GM23338 (cell line): ENCODE measurements around the gene DYNLT4. TPM values are rescaled to one million over a fixed set of nuclear protein-coding genes. Genes with fewer than 3 reads are reported as not detected.
"Not testable (repeated sequence)": the region's sequence is repeated elsewhere in the genome, so short reads cannot be mapped to it uniquely, and the experiment has no call there.

Experiments used
- ATAC-seq: fragments of 200-7000 bp; cut with Tn5 transposase; 3 replicates; pipeline ENCODE4 v1.9.1; 2020
- DNase-seq: peaks from one replicate; pipeline ENCODE4 v3.0.0-alpha.2; 2015; ENCODE audit warnings: low spot score
- H2AFZ ChIP-seq: fragments of 200-600 bp; sonication (generic); 2 replicates; pipeline ENCODE4 v1.8.0; 2016; ENCODE audit warnings: antibody characterized with exemption, mild to moderate bottlenecking, moderate library complexity
- H3F3A ChIP-seq: fragments of 200-600 bp; sonication (generic); replicated peaks from 2 replicates; pipeline ENCODE4 v1.8.0; 2017; ENCODE audit warnings: antibody characterized with exemption, mixed run types, low read depth
- H3K27ac ChIP-seq: fragments of 200-600 bp; sonication (generic); 2 replicates; pipeline ENCODE4 v1.6.1; 2016; ENCODE audit warnings: low read depth
- H3K27me3 ChIP-seq: fragments of 200-600 bp; sonication (generic); 2 replicates; pipeline ENCODE4 v1.8.0; 2016; ENCODE audit warnings: mild to moderate bottlenecking, mixed run types, moderate library complexity; ENCODE audit not compliant: insufficient read depth
- H3K36me3 ChIP-seq: fragments of 200-600 bp; sonication (generic); 2 replicates; pipeline ENCODE4 v1.8.0; 2016; ENCODE audit warnings: mild to moderate bottlenecking; ENCODE audit not compliant: insufficient read depth
- H3K4me1 ChIP-seq: fragments of 200-600 bp; sonication (generic); 2 replicates; pipeline ENCODE4 v1.8.0; 2016; ENCODE audit warnings: mild to moderate bottlenecking, moderate library complexity; ENCODE audit not compliant: insufficient read depth
- H3K4me2 ChIP-seq: fragments of 200-600 bp; sonication (generic); 2 replicates; pipeline ENCODE4 v1.7.1; 2017; ENCODE audit warnings: mixed run types
- H3K4me3 ChIP-seq: fragments of 200-600 bp; sonication (generic); 2 replicates; pipeline ENCODE4 v1.6.1; 2016; ENCODE audit warnings: mixed run types
- H3K79me2 ChIP-seq: fragments of 200-600 bp; sonication (generic); replicated peaks from 2 replicates; pipeline ENCODE4 v1.8.0; 2017; ENCODE audit warnings: mild to moderate bottlenecking; ENCODE audit not compliant: insufficient read depth
- H3K9me2 ChIP-seq: fragments of 200-600 bp; sonication (generic); 2 replicates; pipeline ENCODE4 v1.8.0; 2017; ENCODE audit not compliant: insufficient read depth
- H4K20me1 ChIP-seq: fragments of 200-600 bp; sonication (generic); replicated peaks from 2 replicates; pipeline ENCODE4 v1.8.0; 2017; ENCODE audit warnings: mild to moderate bottlenecking; ENCODE audit not compliant: insufficient read depth
- H3K27ac Mint-ChIP-seq: 2 replicates; pipeline ENCODE4 v1.8.0; 2020; ENCODE audit warnings: inconsistent platforms, mild to moderate bottlenecking, moderate library complexity, mixed read lengths
- H3K27me3 Mint-ChIP-seq: 3 replicates; pipeline ENCODE4 v1.8.0; 2022; ENCODE audit warnings: low read depth, mild to moderate bottlenecking, moderate library complexity, mixed read lengths, inconsistent platforms; ENCODE audit not compliant: insufficient read depth, poor library complexity
- H3K36me3 Mint-ChIP-seq: 3 replicates; pipeline ENCODE4 v1.8.0; 2021; ENCODE audit warnings: low read depth, mild to moderate bottlenecking, inconsistent platforms, moderate library complexity, mixed read lengths
- H3K4me1 Mint-ChIP-seq: 3 replicates; pipeline ENCODE4 v1.8.0; 2020; ENCODE audit warnings: mild to moderate bottlenecking, inconsistent platforms, mixed read lengths
- H3K4me3 Mint-ChIP-seq: 3 replicates; pipeline ENCODE4 v1.8.0; 2021; ENCODE audit warnings: moderate library complexity, mild to moderate bottlenecking, inconsistent platforms, mixed read lengths
- H3K9me3 Mint-ChIP-seq: 3 replicates; pipeline ENCODE4 v1.8.0; 2020; ENCODE audit warnings: moderate library complexity, mild to moderate bottlenecking, inconsistent platforms, mixed read lengths
- ETS1 ChIP-seq: IDR thresholded peaks from 2 replicates; pipeline ENCODE4 v1.6.1; 2016; ENCODE audit warnings: antibody characterized with exemption
- EZH2 ChIP-seq: fragments of 200-600 bp; sonication (generic); IDR thresholded peaks from one replicate; pipeline ENCODE4 v1.8.0; 2017; ENCODE audit warnings: antibody characterized with exemption, mild to moderate bottlenecking, low read depth; ENCODE audit not compliant: unreplicated experiment
- EZH2phosphoT487 ChIP-seq: fragments of 200-600 bp; sonication (generic); IDR thresholded peaks from one replicate; pipeline ENCODE4 v1.8.1; 2018; ENCODE audit warnings: antibody characterized with exemption; ENCODE audit not compliant: unreplicated experiment
- JUNB ChIP-seq: IDR thresholded peaks from one replicate; pipeline ENCODE4 v1.6.1; 2016; ENCODE audit warnings: antibody characterized with exemption; ENCODE audit not compliant: unreplicated experiment
- NANOG ChIP-seq: IDR thresholded peaks from 2 replicates; pipeline ENCODE4 v1.6.1; 2016; ENCODE audit warnings: antibody characterized with exemption, borderline replicate concordance
- POLR2AphosphoS5 ChIP-seq: IDR thresholded peaks from 2 replicates; pipeline ENCODE4 v1.6.1; 2016; ENCODE audit warnings: antibody characterized with exemption, low read depth
- REST ChIP-seq: IDR thresholded peaks from one replicate; pipeline ENCODE4 v1.6.1; 2018; ENCODE audit warnings: antibody characterized with exemption; ENCODE audit not compliant: unreplicated experiment
- STAT1 ChIP-seq: IDR thresholded peaks from one replicate; pipeline ENCODE4 v1.6.1; 2016; ENCODE audit warnings: antibody characterized with exemption; ENCODE audit not compliant: unreplicated experiment
- ZNF331 ChIP-seq: fragments of 250-450 bp; sonication (Bioruptor Pico); IDR thresholded peaks from 2 replicates; pipeline ENCODE4 v1.5.0; 2020; ENCODE audit warnings: low read depth, mild to moderate bottlenecking, moderate library complexity
- ZNF462 ChIP-seq: fragments of 250-450 bp; sonication (Bioruptor Pico); IDR thresholded peaks from 2 replicates; pipeline ENCODE4 v1.5.0; 2020; ENCODE audit warnings: mild to moderate bottlenecking, moderate library complexity
- polyA plus RNA-seq: library from polyadenylated mRNA; unstranded; fragments of >200 nt; fragmentation: Nextera tagmentation; extraction: Ambion mirVana; gene quantifications from 2 replicates; pipeline ENCODE4 v1.2.1, GENCODE V29; 2016
- total RNA-seq: library from RNA; depleted of rRNA; stranded (reverse); fragments of >200 nt; shearing (Covaris generic); gene quantifications from 2 replicates; pipeline ENCODE4 v1.2.3, GENCODE V29; 2014

DYNLT4 gene
- total and polyA plus RNA-seq, 2 experiments from 2014 or later = 0.73 TPM; not detected in 1

DNA sequence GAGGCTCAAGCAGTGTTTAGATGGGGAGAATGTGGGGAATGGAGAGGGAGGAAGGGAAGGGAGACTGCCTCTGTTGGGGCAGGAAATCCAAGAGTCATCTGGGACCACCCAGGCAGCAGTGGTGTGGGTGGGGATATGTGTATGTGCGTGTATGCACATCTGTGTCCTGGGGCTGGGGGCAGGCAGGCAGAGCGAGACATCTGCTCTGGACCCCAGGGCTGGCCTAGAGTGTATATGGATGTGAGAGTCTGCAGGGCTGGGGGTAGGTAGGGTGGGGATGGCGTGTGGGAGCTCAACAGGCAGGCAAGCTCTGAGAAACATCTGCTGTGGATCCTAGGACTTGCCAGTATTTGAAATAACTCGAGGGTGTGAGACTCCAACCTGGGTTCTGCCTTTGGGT, 32.4 kb upstream of the DYNLT4 start:
- Histone ChIP-seq H3F3A (0 out of 2 replicates have a peak, but pooled peaks cover 5% of the 10 kb centered on the region), H3K27ac (no peak overlapping the region), H3K9me2 (no peaks in the 10 kb centered on the region), H3K79me2 (no peaks in the 10 kb centered on the region), H3K4me3 (no peak overlapping the region), H4K20me1 (no peaks in the 10 kb centered on the region), H3K36me3 (no peaks in the 10 kb centered on the region), H2AFZ (0 out of 2 replicates have a peak overlapping the region, but pooled peaks have one; percentile 2), H3K27me3 (peaks cover 11% of the 10 kb centered on the region; the same call in 1 of the 2 replicates), H3K4me1 (peaks cover 7% of the 10 kb centered on the region; the same call in 1 of the 2 replicates), H3K4me2 (no peak overlapping the region)
- Mint-ChIP-seq H3K27me3 (peaks cover 18% of the 10 kb centered on the region), H3K4me3 (no peak overlapping the region), H3K4me1 (no peaks in the 10 kb centered on the region; the same call in 2 of the 3 replicates), H3K9me3 (0 out of 3 replicates have a peak, but pooled peaks cover 4% of the 10 kb centered on the region), H3K36me3 (0 out of 3 replicates have a peak, but pooled peaks cover 3% of the 10 kb centered on the region), H3K27ac (no peak overlapping the region)
- no peak for TF ChIP-seq JUNB
- TF ChIP-seq STAT1 = no peak
- TF ChIP-seq ZNF331 = no peak
- TF ChIP-seq ZNF462 (CRISPR knock-in tag) = no peak
- no peak for TF ChIP-seq POLR2AphosphoS5
- TF ChIP-seq EZH2phosphoT487 = no peak
- TF ChIP-seq ETS1 = no peak
- no peak for TF ChIP-seq REST
- no peak for TF ChIP-seq NANOG
- TF ChIP-seq EZH2 = no peak
- ATAC-seq = no peak
- no peak for DNase-seq

DNA sequence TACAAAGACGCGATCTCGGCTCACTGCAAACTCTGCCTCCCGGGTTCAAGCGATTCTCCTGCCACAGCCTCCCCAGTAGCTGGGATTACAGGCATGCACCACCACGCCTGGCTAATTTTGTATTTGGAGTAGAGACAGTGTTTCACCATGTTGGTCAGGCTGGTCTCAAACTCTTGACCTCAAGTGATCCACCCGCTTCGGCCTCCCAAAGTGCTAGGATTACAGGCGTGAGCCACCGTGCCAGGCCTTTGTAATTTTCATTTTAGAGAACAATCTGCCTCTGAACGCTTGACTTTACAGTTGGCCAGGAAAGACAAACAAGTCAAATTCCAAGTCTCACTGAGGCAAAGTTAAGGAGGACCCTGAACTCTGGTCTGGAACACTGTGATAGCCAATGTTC, 31.1 kb upstream of the DYNLT4 start:
- H3K9me3 Mint-ChIP-seq, H3K4me3 ChIP-seq, ATAC-seq, H3K36me3 ChIP-seq, H3K4me1 Mint-ChIP-seq, H4K20me1 ChIP-seq, H3K79me2 ChIP-seq, DNase-seq, H2AFZ ChIP-seq, H3K27ac Mint-ChIP-seq, H3F3A ChIP-seq, H3K27ac ChIP-seq, H3K36me3 Mint-ChIP-seq, H3K4me3 Mint-ChIP-seq, H3K9me2 ChIP-seq, H3K4me2 ChIP-seq, H3K4me1 ChIP-seq: not testable (repeated sequence)
- H3K27me3 Mint-ChIP-seq = peaks cover 14% of the 10 kb centered on the region
- peaks cover 11% of the 10 kb centered on the region; the same call in 1 of the 2 replicates for H3K27me3 ChIP-seq
